OCI-LY7 (cell line): ENCODE measurements around the gene SLC45A3. TPM values are rescaled to one million over a fixed set of nuclear protein-coding genes. Genes with fewer than 3 reads are reported as not detected.

Source experiments
- BruUV-seq: library from RNA; stranded (reverse); fragments of 400-500 nt; replicated peaks from 2 replicates; lab custom pipeline; 2021; lab: Mats Ljungman, UMichigan
- CTCF ChIA-PET: fragments of 300-600 bp; sonication (Branson Sonifier 250); formaldehyde crosslinking; loops from one replicate; lab custom pipeline; 2022; ENCODE audit warnings: antibody characterized with exemption; ENCODE audit not compliant: unreplicated experiment; lab: Charles Lee
- POLR2A ChIA-PET: fragments of 300-600 bp; sonication (Branson Sonifier 250); formaldehyde crosslinking; loops from one replicate; lab custom pipeline; 2022; ENCODE audit warnings: antibody characterized with exemption; lab: Charles Lee
- DNase-seq: peaks from one replicate; pipeline ENCODE4 v3.0.0-alpha.2; 2015; ENCODE audit warnings: low spot score
- H2AFZ ChIP-seq: fragments of 200-600 bp; sonication (generic), shearing (Covaris generic); 2 replicates; pipeline ENCODE4 v1.6.1; 2014; ENCODE audit warnings: mild to moderate bottlenecking, antibody characterized with exemption, low read length, moderate library complexity
- H3K27ac ChIP-seq: fragments of 200-600 bp; sonication (generic); 2 replicates; pipeline ENCODE4 v1.5.1; 2014; ENCODE audit warnings: mixed run types, low read depth, mild to moderate bottlenecking, moderate library complexity, low read length, inconsistent platforms; ENCODE audit not compliant: poor library complexity, severe bottlenecking
- H3K36me3 ChIP-seq: fragments of 200-600 bp; sonication (generic); 2 replicates; pipeline ENCODE4 v1.6.1; 2014; ENCODE audit warnings: mild to moderate bottlenecking, antibody characterized with exemption, low read length, moderate library complexity, mixed read lengths; ENCODE audit not compliant: insufficient read depth
- H3K4me1 ChIP-seq: fragments of 200-600 bp; sonication (generic); 2 replicates; pipeline ENCODE4 v1.5.1; 2014; ENCODE audit warnings: mild to moderate bottlenecking, low read length; ENCODE audit not compliant: insufficient read depth, poor library complexity, severe bottlenecking
- H3K4me2 ChIP-seq: fragments of 200-600 bp; sonication (generic); 2 replicates; pipeline ENCODE4 v1.6.1; 2014; ENCODE audit warnings: mild to moderate bottlenecking, low read length
- H3K4me3 ChIP-seq: fragments of 200-600 bp; sonication (generic); 2 replicates; pipeline ENCODE4 v1.5.1; 2014; ENCODE audit warnings: mild to moderate bottlenecking, low read depth, low read length; ENCODE audit not compliant: poor library complexity, severe bottlenecking
- H3K79me2 ChIP-seq: fragments of 200-600 bp; sonication (generic); 2 replicates; pipeline ENCODE4 v1.6.1; 2016; ENCODE audit warnings: low read depth, mild to moderate bottlenecking, low read length, moderate library complexity, mixed read lengths; ENCODE audit not compliant: insufficient read depth
- H3K9me2 ChIP-seq: fragments of 200-600 bp; sonication (generic); 2 replicates; pipeline ENCODE4 v1.6.1; 2016; ENCODE audit warnings: mild to moderate bottlenecking, low read length, mixed read lengths; ENCODE audit not compliant: insufficient read depth
- H3K9me3 ChIP-seq: fragments of 200-600 bp; sonication (generic); 2 replicates; pipeline ENCODE4 v1.6.1; 2014; ENCODE audit warnings: mild to moderate bottlenecking, mixed run types, low read length, mixed read lengths
- H4K20me1 ChIP-seq: fragments of 200-600 bp; sonication (generic); 2 replicates; pipeline ENCODE4 v1.6.1; 2014; ENCODE audit warnings: mild to moderate bottlenecking, antibody characterized with exemption, low read length, moderate library complexity, mixed read lengths; ENCODE audit not compliant: insufficient read depth
- EZH2phosphoT487 ChIP-seq: fragments of 200-600 bp; sonication (generic); IDR thresholded peaks from 2 replicates; pipeline ENCODE4 v1.6.1; 2018; ENCODE audit warnings: low read depth, borderline replicate concordance, mild to moderate bottlenecking, mixed run types, antibody characterized with exemption, low read length, moderate library complexity, mixed read lengths
- intact Hi-C: fragments of 100-400 bp; cut with micrococcal nuclease; formaldehyde crosslinking; loops from one replicate; pipeline ENCODE4 v1.10.0; 2022; ENCODE audit not compliant: unreplicated experiment
- total RNA-seq, 2 experiments: library from RNA; depleted of rRNA in 1 of 2; stranded (reverse); fragments of >200 nt in 1 of 2; shearing (Covaris generic) in 1 of 2; gene quantifications; 2 replicates each; pipeline ENCODE4 v1.2.3, GENCODE V29; 2014 to 2022
- TF ChIP-seq, protein P1 (sequence below): fragments of 200-600 bp; sonication (generic); conservative IDR thresholded peaks from 2 replicates; pipeline ENCODE4 v1.5.1; 2014; ENCODE audit warnings: mild to moderate bottlenecking, antibody characterized with exemption, low read length, moderate library complexity, mixed read lengths

SLC45A3 gene
- total RNA-seq, 2 experiments from 2014 or later: 2.4 to 5.3 TPM

DNA sequence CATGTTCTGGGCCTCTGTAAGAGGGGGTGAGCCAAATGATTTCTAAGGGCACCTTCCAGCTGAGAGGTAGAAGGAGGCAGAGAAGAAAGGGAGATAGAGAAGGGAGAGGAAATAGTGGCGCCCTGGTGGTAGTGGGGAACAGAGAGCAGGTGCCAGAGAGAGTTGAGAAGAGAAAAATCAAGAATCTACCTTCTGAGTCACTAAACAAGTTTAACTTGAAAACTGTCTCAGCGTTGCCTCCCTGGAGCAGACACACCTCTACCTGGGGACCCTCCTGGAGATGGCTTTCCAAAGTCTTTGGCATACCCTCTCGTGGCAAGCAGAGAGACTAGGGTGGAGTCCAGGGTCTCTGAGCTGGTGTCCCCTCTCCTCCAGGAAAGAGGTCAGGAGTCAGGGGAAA lies 1.1 kb upstream of the SLC45A3 start:
- no peaks in the 10 kb centered on the region for H4K20me1 ChIP-seq
- POLR2A ChIA-PET: interaction anchor here (1.0 kb wide), 1 partner anchor 12 kb away, joined by 3 read pairs; no protein-coding TSS in a partner anchor
- H3K36me3 ChIP-seq: no peaks in the 10 kb centered on the region
- intact Hi-C loops: no loop called here
- H3K4me1 ChIP-seq: peaks cover 30% of the 10 kb centered on the region
- H3K4me2 ChIP-seq: no peak overlapping the region
- H3K9me3 ChIP-seq: no peaks in the 10 kb centered on the region
- no peaks in the 10 kb centered on the region for H3K79me2 ChIP-seq
- no TSS peak for BruUV-seq
- no peak for DNase-seq
- no peak overlapping the region for H2AFZ ChIP-seq
- no peak for TF ChIP-seq EZH2phosphoT487
- TF ChIP-seq, protein P1, sequence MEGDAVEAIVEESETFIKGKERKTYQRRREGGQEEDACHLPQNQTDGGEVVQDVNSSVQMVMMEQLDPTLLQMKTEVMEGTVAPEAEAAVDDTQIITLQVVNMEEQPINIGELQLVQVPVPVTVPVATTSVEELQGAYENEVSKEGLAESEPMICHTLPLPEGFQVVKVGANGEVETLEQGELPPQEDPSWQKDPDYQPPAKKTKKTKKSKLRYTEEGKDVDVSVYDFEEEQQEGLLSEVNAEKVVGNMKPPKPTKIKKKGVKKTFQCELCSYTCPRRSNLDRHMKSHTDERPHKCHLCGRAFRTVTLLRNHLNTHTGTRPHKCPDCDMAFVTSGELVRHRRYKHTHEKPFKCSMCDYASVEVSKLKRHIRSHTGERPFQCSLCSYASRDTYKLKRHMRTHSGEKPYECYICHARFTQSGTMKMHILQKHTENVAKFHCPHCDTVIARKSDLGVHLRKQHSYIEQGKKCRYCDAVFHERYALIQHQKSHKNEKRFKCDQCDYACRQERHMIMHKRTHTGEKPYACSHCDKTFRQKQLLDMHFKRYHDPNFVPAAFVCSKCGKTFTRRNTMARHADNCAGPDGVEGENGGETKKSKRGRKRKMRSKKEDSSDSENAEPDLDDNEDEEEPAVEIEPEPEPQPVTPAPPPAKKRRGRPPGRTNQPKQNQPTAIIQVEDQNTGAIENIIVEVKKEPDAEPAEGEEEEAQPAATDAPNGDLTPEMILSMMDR: no peak
- H3K9me2 ChIP-seq: no peaks in the 10 kb centered on the region
- CTCF ChIA-PET: no interaction called here
- H3K27ac ChIP-seq: no peak overlapping the region
- no peak overlapping the region for H3K4me3 ChIP-seq

DNA sequence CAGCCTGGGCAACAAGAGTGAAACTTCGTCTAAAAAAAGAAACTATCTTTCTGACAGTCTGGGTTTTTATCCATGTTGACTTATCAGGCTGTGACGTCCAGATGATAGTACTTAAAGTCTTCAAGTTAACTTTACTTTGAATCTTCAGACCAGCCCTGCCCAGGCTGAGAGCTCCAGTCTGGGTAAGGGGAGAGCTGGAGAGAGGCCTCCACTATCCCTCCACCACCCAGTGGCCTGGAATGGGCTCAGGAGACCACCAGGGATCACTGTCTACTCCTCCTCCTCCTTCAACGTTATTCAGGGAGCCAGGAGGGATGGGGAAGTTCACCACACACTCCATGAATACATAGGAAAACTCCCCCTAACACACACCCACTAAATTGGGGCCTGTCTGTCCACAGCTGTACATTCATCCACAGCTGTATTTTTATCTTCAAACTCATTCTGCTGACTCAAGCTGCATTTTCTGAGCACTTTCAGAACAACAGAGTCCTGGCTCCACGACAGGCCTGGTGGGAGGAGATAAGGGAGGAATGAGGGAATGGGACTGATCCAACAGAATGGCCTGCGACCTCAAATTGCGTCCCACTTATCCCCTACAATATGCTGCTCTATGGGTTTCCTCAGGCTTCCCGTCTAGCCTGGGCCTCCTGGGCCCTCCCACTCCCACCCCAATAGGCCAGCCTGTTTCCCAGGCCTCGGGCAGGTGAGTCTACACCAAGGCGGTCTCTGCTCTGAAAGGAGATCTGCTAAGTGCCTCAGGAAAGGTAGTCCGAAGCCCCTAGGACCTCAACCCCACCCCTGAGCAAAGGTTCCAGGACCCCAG lies 1.8 kb downstream of the SLC45A3 start:
- Histone ChIP-seq H3K9me3 (no peaks in the 10 kb centered on the region), H3K4me2 (peak overlapping the region; percentile 71), H4K20me1 (no peaks in the 10 kb centered on the region), H3K9me2 (no peaks in the 10 kb centered on the region), H3K79me2 (no peaks in the 10 kb centered on the region), H3K27ac (no peak overlapping the region), H3K36me3 (no peaks in the 10 kb centered on the region), H2AFZ (peak overlapping the region; percentile 47; the same call in 1 of the 2 replicates), H3K4me1 (peaks cover 30% of the 10 kb centered on the region), H3K4me3 (peak overlapping the region; percentile 74)
- no peak for DNase-seq
- intact Hi-C loops: no loop called here
- CTCF ChIA-PET: interaction anchor here (1.0 to 1.1 kb wide), 2 partner anchors 18 to 33 kb away, joined by 3 to 4 read pairs; no protein-coding TSS in a partner anchor
- BruUV-seq: no TSS peak
- POLR2A ChIA-PET: interaction anchor here (0.6 to 2.9 kb wide), 7 partner anchors 8 to 1162 kb away, joined by 3 to 17 read pairs (median 5); no protein-coding TSS in a partner anchor
- TF ChIP-seq, protein P1: no peak
- TF ChIP-seq EZH2phosphoT487: no peak

DNA sequence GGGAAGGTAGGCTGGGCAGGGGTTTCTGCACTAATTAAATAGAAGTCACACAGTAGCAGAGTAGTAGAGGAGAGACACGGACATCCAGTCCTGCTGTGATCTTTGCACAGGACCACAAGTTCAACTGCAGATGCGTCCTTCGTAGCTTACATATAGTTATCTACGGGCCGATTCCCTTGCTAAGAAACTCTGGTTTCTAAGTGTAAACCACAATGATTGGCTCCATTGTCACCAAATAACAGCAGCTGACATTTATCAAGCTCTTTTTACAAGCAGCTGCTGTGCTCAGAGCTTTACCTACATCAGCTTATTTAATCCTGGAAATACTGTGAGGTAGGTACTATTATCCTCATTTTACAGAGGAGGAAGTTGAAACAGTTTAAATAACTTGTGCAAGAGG lies 3.1 kb downstream of the SLC45A3 start:
- Histone ChIP-seq H3K27ac (no peak overlapping the region), H3K36me3 (no peaks in the 10 kb centered on the region), H3K4me1 (peaks cover 36% of the 10 kb centered on the region), H2AFZ (no peak overlapping the region), H4K20me1 (no peaks in the 10 kb centered on the region), H3K4me2 (peak overlapping the region; percentile 7; the same call in 1 of the 2 replicates), H3K4me3 (no peak overlapping the region), H3K9me2 (no peaks in the 10 kb centered on the region), H3K9me3 (no peaks in the 10 kb centered on the region), H3K79me2 (no peaks in the 10 kb centered on the region)
- TF ChIP-seq, protein P1: no peak
- TF ChIP-seq EZH2phosphoT487: no peak
- DNase-seq: no peak
- intact Hi-C loops: no loop called here
- BruUV-seq: no TSS peak
- CTCF ChIA-PET: interaction anchor here (1.5 kb wide), 1 partner anchor 19 kb away, joined by 10 read pairs; no protein-coding TSS in a partner anchor
- POLR2A ChIA-PET: interaction anchor here (0.7 to 2.9 kb wide), 7 partner anchors 8 to 82 kb away, joined by 3 to 17 read pairs (median 5); no protein-coding TSS in a partner anchor
